ENCODE measurements around the gene SUFU. TPM values are rescaled to one million over a fixed set of nuclear protein-coding genes. Genes with fewer than 3 reads are reported as not detected.

Gene SUFU
- total and polyA plus RNA-seq, 4 donors, result 3.5 to 14.8 (median 9.8) TPM

DNA sequence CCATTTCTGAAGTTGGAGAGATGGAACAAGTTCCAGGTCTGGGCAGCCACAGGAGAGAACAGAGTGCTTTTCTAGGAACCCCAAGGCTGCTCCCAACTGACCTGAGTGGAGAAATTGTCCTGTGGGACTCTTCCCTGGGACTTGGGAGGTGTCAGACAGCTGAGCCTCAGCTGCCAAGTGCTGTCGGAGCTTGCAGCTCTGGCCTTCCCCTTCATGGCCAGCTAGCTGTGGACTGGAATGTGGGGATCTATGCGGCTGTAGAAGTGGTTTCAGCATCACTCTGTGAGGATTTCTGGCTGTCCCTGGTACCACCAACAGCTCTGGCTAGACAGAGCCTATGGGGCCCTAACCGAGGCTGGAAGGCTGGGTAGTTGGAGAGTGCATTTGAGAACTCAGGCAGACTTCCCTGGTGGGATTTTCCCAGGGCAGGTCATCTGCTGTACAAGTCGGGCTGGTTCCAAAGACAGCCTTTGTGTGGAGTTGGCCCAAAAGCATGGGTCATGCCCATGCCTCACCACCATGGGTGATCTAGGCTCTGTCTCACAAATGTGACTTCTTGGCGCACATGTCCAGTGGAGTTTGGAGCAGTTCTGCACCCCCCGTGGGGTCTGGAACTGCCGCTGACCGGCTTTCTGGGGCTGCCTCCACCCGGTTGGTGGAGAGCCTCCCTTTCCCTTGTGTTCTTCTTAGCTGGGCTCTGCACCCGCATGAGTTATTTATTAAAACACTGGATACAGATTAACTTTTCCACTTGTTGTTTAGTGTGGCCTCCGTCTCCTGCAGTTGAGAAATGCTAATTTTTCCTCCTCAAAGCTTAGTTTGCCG lies 10.9 kb downstream of the SUFU start:
- no peak for DNase-seq
- Histone ChIP-seq H3K9me3 (ENCODE audit: control insufficient read depth in 4 of 4, insufficient read depth in 3 of 4, low read length in 3 of 4) (no peaks in the 10 kb centered on the region), H3K36me3 (ENCODE audit: control insufficient read depth in 4 of 4, insufficient read depth in 4 of 4, low read length in 4 of 4) (peaks cover 0 to 36% (median 15%) of the 10 kb centered on the region in 4 donors), H3K4me3 (no peak overlapping the region), H3K27me3 (ENCODE audit: control insufficient read depth in 3 of 3, insufficient read depth in 3 of 3, low read length in 2 of 3) (no peaks in the 10 kb centered on the region), H3K9ac (ENCODE audit: insufficient read depth in 1 of 2, low read length in 2 of 2) (no peak overlapping the region), H3K4me1 (ENCODE audit: control insufficient read depth in 5 of 5, insufficient read depth in 5 of 5, low read length in 5 of 5) (peaks cover 0 to 2% (median 0%) of the 10 kb centered on the region in 5 donors), H3K27ac (ENCODE audit: low read depth in 1 of 2, low read length in 1 of 2) (no peak overlapping the region)
- WGBS, 2 donors, result 92 to 96% methylated on average over 12 of the region's 12 CpGs
- TF ChIP-seq, protein P1, sequence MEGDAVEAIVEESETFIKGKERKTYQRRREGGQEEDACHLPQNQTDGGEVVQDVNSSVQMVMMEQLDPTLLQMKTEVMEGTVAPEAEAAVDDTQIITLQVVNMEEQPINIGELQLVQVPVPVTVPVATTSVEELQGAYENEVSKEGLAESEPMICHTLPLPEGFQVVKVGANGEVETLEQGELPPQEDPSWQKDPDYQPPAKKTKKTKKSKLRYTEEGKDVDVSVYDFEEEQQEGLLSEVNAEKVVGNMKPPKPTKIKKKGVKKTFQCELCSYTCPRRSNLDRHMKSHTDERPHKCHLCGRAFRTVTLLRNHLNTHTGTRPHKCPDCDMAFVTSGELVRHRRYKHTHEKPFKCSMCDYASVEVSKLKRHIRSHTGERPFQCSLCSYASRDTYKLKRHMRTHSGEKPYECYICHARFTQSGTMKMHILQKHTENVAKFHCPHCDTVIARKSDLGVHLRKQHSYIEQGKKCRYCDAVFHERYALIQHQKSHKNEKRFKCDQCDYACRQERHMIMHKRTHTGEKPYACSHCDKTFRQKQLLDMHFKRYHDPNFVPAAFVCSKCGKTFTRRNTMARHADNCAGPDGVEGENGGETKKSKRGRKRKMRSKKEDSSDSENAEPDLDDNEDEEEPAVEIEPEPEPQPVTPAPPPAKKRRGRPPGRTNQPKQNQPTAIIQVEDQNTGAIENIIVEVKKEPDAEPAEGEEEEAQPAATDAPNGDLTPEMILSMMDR (IDR thresholded peaks at IDR 0.05; ENCODE audit: control extremely low read depth, extremely low read depth), result no peak
- no peak for ATAC-seq (ENCODE audit: insufficient read depth, low FRiP score)

- WGBS, 2 donors, result 96 to 98% methylated on average over 3 of the region's 3 CpGs
- Histone ChIP-seq H3K27me3 (ENCODE audit: control insufficient read depth in 3 of 3, insufficient read depth in 3 of 3, low read length in 2 of 3) (no peaks in the 10 kb centered on the region), H3K27ac (ENCODE audit: low read depth in 1 of 2, low read length in 1 of 2) (no peak overlapping the region), H3K4me1 (ENCODE audit: control insufficient read depth in 5 of 5, insufficient read depth in 5 of 5, low read length in 5 of 5) (peaks cover 0 to 2% (median 0%) of the 10 kb centered on the region in 5 donors), H3K9ac (ENCODE audit: insufficient read depth in 1 of 2, low read length in 2 of 2) (no peak overlapping the region), H3K4me3 (no peak overlapping the region), H3K9me3 (ENCODE audit: control insufficient read depth in 4 of 4, insufficient read depth in 3 of 4, low read length in 3 of 4) (no peaks in the 10 kb centered on the region), H3K36me3 (ENCODE audit: control insufficient read depth in 4 of 4, insufficient read depth in 4 of 4, low read length in 4 of 4) (peaks cover 0 to 36% (median 15%) of the 10 kb centered on the region in 4 donors)
- TF ChIP-seq, protein P1 (IDR thresholded peaks at IDR 0.05; ENCODE audit: control extremely low read depth, extremely low read depth), result no peak
- no peak for ATAC-seq (ENCODE audit: insufficient read depth, low FRiP score)
- DNase-seq, result no peak
These were observed 12.0 kb downstream of the SUFU start for GRCh38 chr10:102515724-102516123.

DNA sequence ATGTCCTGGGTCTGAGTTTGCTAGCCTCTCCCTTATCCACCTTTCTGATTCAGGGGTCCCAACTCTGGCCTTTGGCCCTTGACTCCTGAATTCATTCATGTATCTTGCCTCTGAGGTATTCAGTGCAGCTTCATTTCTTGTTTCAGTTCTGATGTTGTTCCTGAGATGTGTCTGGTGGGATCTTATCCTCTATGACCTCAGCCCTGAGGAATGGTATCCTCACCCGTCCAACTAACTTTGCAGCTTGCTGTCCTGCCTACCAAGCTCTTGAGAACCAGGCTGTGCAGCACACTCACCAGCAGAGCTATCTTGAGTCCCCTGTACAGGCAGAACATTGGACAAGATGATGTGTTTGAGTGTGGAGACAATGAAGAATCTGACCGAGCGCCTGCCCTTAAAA lies 13.8 kb downstream of the SUFU start:
- no peaks in the 10 kb centered on the region for H3K27me3 ChIP-seq (ENCODE audit: control insufficient read depth in 3 of 3, insufficient read depth in 3 of 3, low read length in 2 of 3)
- DNase-seq, result no peak
- peaks cover 0 to 2% (median 0%) of the 10 kb centered on the region in 5 donors for H3K4me1 ChIP-seq (ENCODE audit: control insufficient read depth in 5 of 5, insufficient read depth in 5 of 5, low read length in 5 of 5)
- no peak overlapping the region for H3K4me3 ChIP-seq
- 87 to 93% methylated on average over 3 of the region's 3 CpGs for WGBS, 2 donors
- H3K9me3 ChIP-seq (ENCODE audit: control insufficient read depth in 4 of 4, insufficient read depth in 3 of 4, low read length in 3 of 4), result no peaks in the 10 kb centered on the region
- TF ChIP-seq, protein P1 (IDR thresholded peaks at IDR 0.05; ENCODE audit: control extremely low read depth, extremely low read depth), result no peak
- no peak overlapping the region for H3K27ac ChIP-seq (ENCODE audit: low read depth in 1 of 2, low read length in 1 of 2)
- H3K9ac ChIP-seq (ENCODE audit: insufficient read depth in 1 of 2, low read length in 2 of 2), result no peak overlapping the region
- no peak for ATAC-seq (ENCODE audit: insufficient read depth, low FRiP score)
- H3K36me3 ChIP-seq (ENCODE audit: control insufficient read depth in 4 of 4, insufficient read depth in 4 of 4, low read length in 4 of 4), result peaks cover 0 to 29% (median 14%) of the 10 kb centered on the region in 4 donors

Data from lung (tissue), 12 donors.